GM12864 (cell line): Measurements from ENCODE around the gene CASP3.
"Not testable (repeated sequence)": the region's sequence is repeated elsewhere in the genome, so short reads cannot be mapped to it uniquely, and the experiment has no call there.

Experiments used
- DNase-seq: peaks from one replicate; pipeline ENCODE4 v3.0.0-alpha.2; 2011; ENCODE audit warnings: low read depth
- H3K4me3 ChIP-seq: 2 replicates; pipeline ENCODE4 v1.5.1; 2011; ENCODE audit warnings: mild to moderate bottlenecking, low read depth, low read length, control low read depth
- CTCF ChIP-seq: IDR thresholded peaks from 2 replicates; pipeline ENCODE4 v1.5.1; 2011; ENCODE audit warnings: low read depth, mild to moderate bottlenecking, moderate library complexity, low read length, control low read depth, inconsistent platforms; ENCODE audit errors: missing control alignments

The CASP3 gene

DNA sequence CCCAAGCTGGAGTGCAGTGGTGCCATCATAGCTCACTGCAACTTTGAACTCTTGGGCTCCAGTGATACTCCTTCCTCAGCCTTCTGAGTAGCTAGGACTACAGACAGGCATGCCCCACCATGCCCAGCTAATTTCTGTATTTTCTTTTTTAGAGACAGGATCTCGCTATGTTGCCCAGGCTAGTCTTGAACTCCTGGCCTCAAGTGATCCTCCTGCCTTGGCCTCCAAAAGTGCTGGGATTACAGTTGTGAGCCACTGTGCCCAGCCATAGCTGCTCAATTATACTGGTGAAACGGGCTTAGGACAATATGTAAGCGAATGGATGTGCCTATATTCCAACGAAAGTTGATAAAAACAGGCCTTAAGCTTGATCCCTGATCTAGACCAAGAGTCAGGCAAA is 13.1 kb downstream of the CASP3 start:
- DNase-seq, result no peak
- no peak for TF ChIP-seq CTCF
- no peak overlapping the region for H3K4me3 ChIP-seq

GRCh38 chr4:184635381-184635780 is 13.9 kb downstream of the CASP3 start:
- no peak for DNase-seq
- H3K4me3 ChIP-seq, result no peak overlapping the region
- no peak for TF ChIP-seq CTCF

GRCh38 chr4:184632842-184633241 is 16.4 kb downstream of the CASP3 start:
- no peak overlapping the region for H3K4me3 ChIP-seq
- TF ChIP-seq CTCF, result no peak
- no peak for DNase-seq

DNA sequence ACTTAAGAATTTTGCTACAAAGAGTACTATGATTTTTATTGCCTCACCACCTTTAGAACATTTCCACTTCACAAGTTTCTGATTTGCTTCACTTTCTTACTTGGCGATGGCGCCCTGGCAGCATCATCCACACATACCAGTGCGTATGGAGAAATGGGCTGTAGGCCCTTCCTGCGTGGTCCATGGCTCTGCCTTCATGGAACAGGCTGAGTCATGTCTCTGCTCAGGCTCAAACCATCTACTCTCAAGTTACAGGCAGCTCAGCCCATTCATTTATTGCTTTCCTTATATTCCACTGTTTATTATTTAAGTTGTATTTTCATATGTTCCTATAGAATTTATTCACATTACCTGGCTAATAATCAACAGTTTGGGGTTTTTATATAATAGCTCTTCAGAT is 21.1 kb downstream of the CASP3 start:
- TF ChIP-seq CTCF, result no peak
- H3K4me3 ChIP-seq, result no peak overlapping the region
- DNase-seq, result no peak

GRCh38 chr4:184625783-184626596 is 23.3 kb downstream of the CASP3 start:
- DNase-seq, H3K4me3 ChIP-seq: not testable (repeated sequence)

GRCh38 chr4:184624972-184625554 is 24.2 kb downstream of the CASP3 start:
- H3K4me3 ChIP-seq, result no peak overlapping the region
- no peak for TF ChIP-seq CTCF
- DNase-seq, result no peak

DNA sequence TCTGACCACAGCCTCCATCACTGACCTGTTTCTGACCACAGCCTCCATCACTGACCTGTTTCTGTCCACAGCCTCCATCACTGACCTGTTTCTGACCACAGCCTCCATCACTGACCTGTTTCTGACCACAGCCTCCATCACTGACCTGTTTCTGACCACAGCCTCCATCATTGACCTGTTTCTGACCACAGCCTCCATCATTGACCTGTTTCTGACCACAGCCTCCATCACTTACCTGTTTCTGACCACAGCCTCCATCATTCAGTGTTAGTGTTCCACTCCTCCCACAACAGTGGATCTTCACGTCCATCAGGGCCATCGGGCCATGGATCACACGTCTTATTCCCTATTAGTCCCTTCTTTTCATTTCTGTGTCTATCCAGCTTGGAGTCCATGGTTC is 24.7 kb downstream of the CASP3 start:
- not testable (repeated sequence) for H3K4me3 ChIP-seq, DNase-seq

DNA sequence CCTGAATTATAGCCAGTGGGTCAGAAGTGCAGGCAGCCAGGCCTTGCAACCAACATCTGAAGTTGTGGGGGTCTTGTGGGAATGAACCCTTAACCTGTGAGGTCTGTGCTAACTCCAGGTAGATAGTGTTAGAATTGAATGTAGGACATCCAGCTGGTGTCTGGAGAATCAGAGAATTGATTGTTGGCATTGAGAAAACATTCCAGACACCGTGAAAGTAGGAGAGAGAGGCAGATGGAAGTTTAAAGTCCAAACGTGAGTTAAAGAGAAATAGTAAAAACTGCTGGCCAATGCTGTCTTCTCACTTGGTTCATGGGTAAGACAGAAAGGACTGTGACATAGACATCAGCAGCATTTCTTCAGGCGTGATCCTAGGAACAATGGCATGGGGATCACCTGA is 27.7 kb downstream of the CASP3 start:
- H3K4me3 ChIP-seq, result no peak overlapping the region
- DNase-seq, result no peak
- TF ChIP-seq CTCF, result no peak
